Panc1 (cell line): ENCODE data around the gene PDZD2.

Experiments
- CTCF ChIP-seq: fragments of 450-650 bp; IDR thresholded peaks from 2 replicates; pipeline ENCODE4 v1.5.1; 2017; ENCODE audit warnings: mild to moderate bottlenecking
- POLR2AphosphoS5 ChIP-seq: IDR thresholded peaks from 2 replicates; pipeline ENCODE4 v1.6.1; 2012; ENCODE audit warnings: mild to moderate bottlenecking, low read depth, low read length, moderate library complexity
- REST ChIP-seq, 2 experiments: IDR thresholded peaks; 2 replicates each; pipeline ENCODE4 v1.6.1; 2011 to 2012; ENCODE audit warnings: low read depth in 2 of 2, control low read depth in 1 of 2, low read length in 1 of 2, mild to moderate bottlenecking in 1 of 2, moderate library complexity in 1 of 2; ENCODE audit not compliant: insufficient read depth in 1 of 2
- SIN3A ChIP-seq: IDR thresholded peaks from 2 replicates; pipeline ENCODE4 v1.6.1; 2012; ENCODE audit warnings: low read depth, mild to moderate bottlenecking, low read length, moderate library complexity, borderline replicate concordance; ENCODE audit not compliant: insufficient read depth

- TF ChIP-seq CTCF (no peak), POLR2AphosphoS5 (no peak), SIN3A (no peak), REST (IDR thresholded peaks at IDR 0.05; ENCODE audit: insufficient read depth in 1 of 2, low read depth in 2 of 2, low read length in 1 of 2) (no peak)
These were observed 292.9 kb downstream of the PDZD2 start for GRCh38 chr5:31931874-31932273.
